Fibroblast of lung (primary cell): Measurements from ENCODE around the gene PLA2G2F.

Experiments
- CTCF ChIP-seq, 2 donors: IDR thresholded peaks in 1 of 2; conservative IDR thresholded peaks in 1 of 2; 1 replicate in 1 of 2; 2 replicates in 1 of 2; pipeline ENCODE4 v1.5.1; 2011 to 2012; ENCODE audit warnings: low read length in 2 of 2, control low read depth in 1 of 2, inconsistent platforms in 1 of 2, low read depth in 1 of 2, mild to moderate bottlenecking in 1 of 2
- EZH2 ChIP-seq: IDR thresholded peaks from 2 replicates; pipeline ENCODE4 v1.5.1; 2012; ENCODE audit warnings: low read length, control low read depth, mild to moderate bottlenecking; ENCODE audit errors: missing control alignments

GRCh38 chr1:20143734-20144565 is 4.8 kb downstream of the PLA2G2F start:
- TF ChIP-seq EZH2 (no peak), CTCF (conservative IDR thresholded peaks at IDR 0.05 in 1 of 2, IDR thresholded peaks at IDR 0.05 in 1 of 2; ENCODE audit: low read depth in 1 of 2, low read length in 2 of 2) (no peak)
